K562 (cell line): Measurements from ENCODE around the gene CST5. TPM values are rescaled to one million over a fixed set of nuclear protein-coding genes. Genes with fewer than 3 reads are reported as not detected.

ENCODE experiments used
- ATAC-seq: fragments of 200-7000 bp; cut with Tn5 transposase; 3 replicates; pipeline ENCODE4 v1.9.1; 2020; ENCODE audit warnings: moderate library complexity
- BruUV-seq: library from RNA; stranded (reverse); fragments of 400-500 nt; replicated peaks from 2 replicates; lab custom pipeline; 2021; lab: Mats Ljungman, UMichigan
- CTCF ChIA-PET: fragments of 300-600 bp; formaldehyde crosslinking; extraction: SDS; loops from one replicate; lab custom pipeline; 2021; ENCODE audit warnings: low intra/inter-chr PET ratio; lab: Yijun Ruan, JAX
- POLR2A ChIA-PET: fragments of 300-600, 350-650 bp; sonication (Branson Sonifier 250); formaldehyde crosslinking; extraction: SDS; loops from one replicate; lab custom pipeline; 2021; ENCODE audit warnings: antibody characterized with exemption, inconsistent platforms; lab: Yijun Ruan, JAX
- DNase-seq, 4 experiments: peaks; one replicate each; pipeline versions ENCODE4 v3.0.0 to v3.0.0-alpha.2; 2011 to 2018; ENCODE audit warnings: low spot score in 3 of 4, mixed read lengths in 3 of 4; ENCODE audit errors: extremely low read depth in 1 of 4
- FAIRE-seq: peaks from 2 replicates; lab custom pipeline; 2011; peaks lifted over from hg19 to GRCh38; lab: Jason Lieb, UNC
- H2AFZ ChIP-seq: 2 replicates; pipeline ENCODE4 v1.6.0; 2011; ENCODE audit warnings: low read depth, low read length, control low read depth, inconsistent platforms
- H3K27ac ChIP-seq: fragments of 200-600 bp; 3 replicates; pipeline ENCODE4 v1.8.0; 2011; ENCODE audit warnings: low read depth, mild to moderate bottlenecking, control low read depth, inconsistent platforms, low read length, moderate library complexity, mixed read lengths; ENCODE audit errors: extremely low read depth
- H3K27me3 ChIP-seq, 2 experiments: fragments of 300-600 bp in 1 of 2; 2 replicates in 1 of 2; 3 replicates in 1 of 2; pipeline versions ENCODE4 v1.6.0 to v1.8.0; 2011; ENCODE audit warnings: inconsistent platforms in 2 of 2, low read length in 2 of 2, mild to moderate bottlenecking in 1 of 2, mixed read lengths in 1 of 2, moderate library complexity in 1 of 2; ENCODE audit not compliant: control insufficient read depth in 2 of 2, insufficient read depth in 2 of 2
- H3K36me3 ChIP-seq: fragments of 300-600 bp; 3 replicates; pipeline ENCODE4 v1.8.0; 2011; ENCODE audit warnings: mild to moderate bottlenecking, low read length, inconsistent platforms; ENCODE audit not compliant: control insufficient read depth, insufficient read depth
- H3K4me1 ChIP-seq, 2 experiments: fragments of 200-600 bp in 1 of 2; replicated peaks in 1 of 2; 2 replicates in 1 of 2; 3 replicates in 1 of 2; pipeline versions ENCODE4 v1.5.1 to v1.8.0; 2011; ENCODE audit warnings: inconsistent platforms in 2 of 2, low read length in 2 of 2, mild to moderate bottlenecking in 1 of 2, mixed read lengths in 1 of 2, moderate library complexity in 1 of 2; ENCODE audit not compliant: control insufficient read depth in 2 of 2, insufficient read depth in 2 of 2
- H3K4me2 ChIP-seq: 2 replicates; pipeline ENCODE4 v1.6.1; 2011; ENCODE audit warnings: low read length, control low read depth, inconsistent platforms, mixed read lengths; ENCODE audit not compliant: insufficient read depth
- H3K4me3 ChIP-seq: fragments of 200-600 bp; sonication (generic), shearing (Covaris generic); 2 replicates; pipeline ENCODE4 v1.5.1; 2016; ENCODE audit warnings: control low read depth, inconsistent platforms
- H3K79me2 ChIP-seq: fragments of 200-600 bp; 3 replicates; pipeline ENCODE4 v1.8.0; 2011; ENCODE audit warnings: low read length, inconsistent platforms; ENCODE audit not compliant: control insufficient read depth, insufficient read depth
- H3K9ac ChIP-seq, 2 experiments: 2 replicates each; pipeline versions ENCODE4 v1.6.0 to v1.6.1; 2011; ENCODE audit warnings: low read depth in 2 of 2, low read length in 2 of 2, control low read depth in 1 of 2, inconsistent platforms in 1 of 2, mild to moderate bottlenecking in 1 of 2, mixed read lengths in 1 of 2; ENCODE audit not compliant: insufficient read depth in 1 of 2
- H3K9me1 ChIP-seq: one replicate; pipeline ENCODE4 v1.6.0; 2011; ENCODE audit warnings: inconsistent platforms, mild to moderate bottlenecking, low read length, moderate library complexity; ENCODE audit not compliant: control insufficient read depth, insufficient read depth
- H3K9me3 ChIP-seq: replicated peaks from 2 replicates; pipeline ENCODE4 v1.5.1; 2011; ENCODE audit warnings: low read depth, low read length, inconsistent platforms; ENCODE audit not compliant: control insufficient read depth, insufficient read depth
- H4K20me1 ChIP-seq: replicated peaks from 2 replicates; pipeline ENCODE4 v1.6.1; 2011; ENCODE audit warnings: low read length, inconsistent platforms, mixed read lengths; ENCODE audit not compliant: control insufficient read depth, insufficient read depth
- ATF1 ChIP-seq, 2 experiments: fragments of 450-650 bp in 1 of 2; IDR thresholded peaks; 2 replicates each; pipeline ENCODE4 v1.6.1; 2016; ENCODE audit warnings: missing compliant biosample characterization in 1 of 2, missing genetic modification characterization in 1 of 2
- ATF7 ChIP-seq: fragments of 450-650 bp; IDR thresholded peaks from 2 replicates; pipeline ENCODE4 v1.7.1; 2014; ENCODE audit warnings: mild to moderate bottlenecking, moderate library complexity
- SMARCA5 ChIP-seq: fragments of 450-650 bp; IDR thresholded peaks from 2 replicates; pipeline ENCODE4 v1.6.1; 2016
- TAF15 ChIP-seq: fragments of 200-400 bp; formaldehyde crosslinking; IDR thresholded peaks from 2 replicates; pipeline ENCODE4 v1.6.1; 2017; ENCODE audit warnings: mild to moderate bottlenecking, low read depth, low read length, moderate library complexity
- ZNF140 ChIP-seq: fragments of 250-450 bp; sonication (Bioruptor Pico); IDR thresholded peaks from 2 replicates; pipeline ENCODE4 v1.8.0; 2021; ENCODE audit warnings: moderate library complexity, mild to moderate bottlenecking, inconsistent platforms
- WGBS: fragments of 100-300 bp; shearing (Covaris generic); methylation state at CpG from one replicate; pipeline ENCODE4 v1.1.6; 2016; ENCODE audit warnings: low coverage, mixed read lengths; ENCODE audit not compliant: insufficient coverage; ENCODE audit errors: missing lambda C conversion rate; 5-methylcytosine and 5-hydroxymethylcytosine counted together
- in situ Hi-C: fragments of 300-500 bp; cut with MboI; formaldehyde crosslinking; loops from 4 replicates; pipeline ENCODE4 v1.15.0; 2018; ENCODE audit warnings: inconsistent platforms, mixed read lengths
- intact Hi-C: fragments of 100-400 bp; cut with micrococcal nuclease; formaldehyde crosslinking; loops from 2 replicates; pipeline ENCODE4 v1.14.2; 2022
- polyA plus RNA-seq, 8 experiments: library from polyadenylated mRNA; depleted of rRNA in 4 of 8; stranded (reverse) in 5 of 8; unstranded in 3 of 8; fragments of >200 nt; fragmentation: Nextera tagmentation in 2 of 8; fragmentation: Illumina TruSeq in 1 of 8; extraction: Ambion mirVana in 2 of 8; extraction: Trizol in 1 of 8; gene quantifications; 2 replicates each; pipeline versions ENCODE4 v1.2.1 to v1.2.3, GENCODE V29; 2011 to 2014; ENCODE audit warnings: inconsistent platforms in 1 of 8, missing spikeins in 1 of 8
- total RNA-seq, 7 experiments: library from RNA; depleted of rRNA in 6 of 7; stranded (reverse); fragments of >200 nt in 6 of 7; fragmentation: Illumina TruSeq in 2 of 7; extraction: Trizol in 2 of 7; gene quantifications; 2 replicates each; pipeline versions ENCODE4 v1.2.1 to v1.2.3, GENCODE V29; 2011 to 2021; ENCODE audit warnings: low replicate concordance in 1 of 7
- TF ChIP-seq, protein P1 (sequence below), 2 experiments: fragments of 450-650 bp in 1 of 2; sonication (generic) in 1 of 2; formaldehyde crosslinking in 1 of 2; IDR thresholded peaks in 1 of 2; conservative IDR thresholded peaks in 1 of 2; 2 replicates each; pipeline versions ENCODE4 v1.6.1 to v1.8.1; 2016 to 2023; ENCODE audit warnings: mild to moderate bottlenecking in 2 of 2, moderate library complexity in 2 of 2, inconsistent platforms in 1 of 2, missing genetic modification reagents in 1 of 2

Gene CST5
- total and polyA plus RNA-seq, 9 of the 15 experiments (the other 6 are each of a cell fraction or from before 2014, with no cell fraction given), result not detected

DNA sequence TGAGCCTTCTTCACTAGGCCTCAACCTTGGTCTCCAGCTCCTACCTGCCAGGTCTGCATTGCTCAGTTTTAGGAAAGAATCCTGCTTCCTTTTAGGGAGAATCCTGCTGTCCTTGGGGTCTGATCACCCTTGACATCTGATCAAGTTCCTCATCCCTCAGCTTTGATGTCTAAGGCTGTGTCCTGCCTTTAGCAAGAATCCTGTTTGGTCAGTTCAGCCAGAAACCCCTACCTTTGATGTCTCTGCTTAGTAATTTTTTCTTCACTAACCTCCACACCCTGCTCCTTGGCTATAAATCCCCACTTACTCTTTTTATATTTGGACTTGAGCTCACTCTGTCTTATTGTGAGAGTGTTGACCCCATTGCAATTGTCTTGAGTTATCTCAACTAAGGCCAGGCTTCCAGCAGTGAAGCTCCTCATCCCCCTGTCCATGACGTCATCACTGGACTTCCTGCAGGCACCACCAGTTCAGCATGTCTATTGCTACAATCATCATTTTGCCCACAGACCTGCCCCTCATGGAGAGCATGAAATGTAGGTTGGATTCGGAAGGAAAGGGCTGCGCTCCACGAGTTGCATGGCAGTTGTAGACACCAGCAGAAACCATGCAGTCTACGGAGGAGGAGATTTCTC, 4.7 kb upstream of the CST5 start:
- FAIRE-seq, result no peak
- Histone ChIP-seq H3K36me3 (no peaks in the 10 kb centered on the region), H3K4me2 (no peak overlapping the region), H3K27me3 (no peaks in the 10 kb centered on the region), H3K9ac (no peak overlapping the region), H2AFZ (no peak overlapping the region), H4K20me1 (no peaks in the 10 kb centered on the region), H3K4me3 (no peak overlapping the region), H3K79me2 (no peaks in the 10 kb centered on the region)
- POLR2A ChIA-PET, result interaction anchor here (0.7 kb wide), 1 partner anchor 134 kb away, joined by 3 read pairs; no protein-coding TSS in a partner anchor
- in situ Hi-C loops, result loop anchor here (10.0 kb wide), 1 partner anchor 111 kb away; no protein-coding TSS in a partner anchor
- CTCF ChIA-PET, result no interaction called here
- ATAC-seq, result no peak
- no peak for TF ChIP-seq ATF1 (CRISPR knock-in tag; IDR thresholded peaks at IDR 0.05)
- TF ChIP-seq ATF1 (tag; IDR thresholded peaks at IDR 0.05), result 0 out of 2 replicates have a peak, but pooled peaks have one; percentile 36
- TF ChIP-seq ZNF140 (CRISPR knock-in tag), result no peak
- no peak for TF ChIP-seq SMARCA5
- TF ChIP-seq, protein P1, sequence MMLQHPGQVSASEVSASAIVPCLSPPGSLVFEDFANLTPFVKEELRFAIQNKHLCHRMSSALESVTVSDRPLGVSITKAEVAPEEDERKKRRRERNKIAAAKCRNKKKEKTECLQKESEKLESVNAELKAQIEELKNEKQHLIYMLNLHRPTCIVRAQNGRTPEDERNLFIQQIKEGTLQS (IDR thresholded peaks at IDR 0.05), result peak; percentile 69
- TF ChIP-seq, protein P1 (CRISPR knock-in tag; conservative IDR thresholded peaks at IDR 0.05), result no peak
- peak; percentile 41; the same call in 1 of the 2 replicates for TF ChIP-seq ATF7
- no peak for TF ChIP-seq TAF15
- TF ChIP-seq, all 486 proteins: peak for 3
- H3K4me1 ChIP-seq, result no peaks in the 10 kb centered on the region
- no peak for DNase-seq
- no TSS peak for BruUV-seq
- 0% methylated on average over 4 of the region's 5 CpGs for WGBS
- H3K9me1 ChIP-seq, result no peaks in the 10 kb centered on the region
- intact Hi-C loops, result no loop called here
- no peaks in the 10 kb centered on the region for H3K9me3 ChIP-seq
- H3K27ac ChIP-seq, result no peak overlapping the region
